Pons (tissue), 1 donor: ENCODE results near the gene PHLDA1.
A peak's percentile ranks its signal among the peaks of the same experiment; 100 is the strongest.

Experiments used
- DNase-seq: peaks from one replicate; pipeline ENCODE4 v3.0.0-alpha.2; 2016; ENCODE audit warnings: low spot score

PHLDA1 gene

GRCh38 chr12:76031414-76032042, at the start of gene PHLDA1:
TSS of gene PHLDA1 (minus strand) at chr12:76031776.
- peak; percentile 91 for DNase-seq

DNA sequence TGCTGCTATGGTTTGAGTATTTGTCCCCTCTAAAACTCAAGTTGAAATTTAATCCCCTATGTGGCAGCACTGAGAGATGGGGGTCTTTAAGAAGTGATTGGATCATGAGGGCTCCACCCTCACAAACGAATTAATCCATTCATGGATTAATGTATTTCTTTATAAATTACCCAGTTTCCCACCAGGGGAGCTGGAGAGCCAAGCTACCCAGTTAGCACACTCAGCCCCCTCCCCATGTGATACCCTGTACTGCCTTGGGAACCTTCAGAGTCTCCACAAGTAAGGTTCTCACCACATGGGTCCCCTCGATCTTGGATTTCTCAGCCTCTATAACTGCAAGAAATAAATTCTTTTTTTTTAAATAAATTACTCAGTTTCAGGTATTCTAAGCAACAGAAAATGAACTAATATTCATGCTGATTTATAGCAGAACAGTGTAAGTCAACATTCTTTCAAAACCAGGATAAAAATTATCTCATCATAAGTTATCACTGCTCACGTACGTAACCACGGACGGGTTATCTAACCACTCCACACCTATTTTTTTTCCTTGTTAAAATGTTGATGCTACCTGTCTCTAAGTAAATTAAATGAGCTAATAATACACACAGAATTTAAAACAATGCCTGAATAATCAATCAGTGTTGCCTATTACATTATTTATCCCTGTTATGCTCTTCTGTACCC, 49.3 kb upstream of the PHLDA1 start:
- DNase-seq, result no peak

DNA sequence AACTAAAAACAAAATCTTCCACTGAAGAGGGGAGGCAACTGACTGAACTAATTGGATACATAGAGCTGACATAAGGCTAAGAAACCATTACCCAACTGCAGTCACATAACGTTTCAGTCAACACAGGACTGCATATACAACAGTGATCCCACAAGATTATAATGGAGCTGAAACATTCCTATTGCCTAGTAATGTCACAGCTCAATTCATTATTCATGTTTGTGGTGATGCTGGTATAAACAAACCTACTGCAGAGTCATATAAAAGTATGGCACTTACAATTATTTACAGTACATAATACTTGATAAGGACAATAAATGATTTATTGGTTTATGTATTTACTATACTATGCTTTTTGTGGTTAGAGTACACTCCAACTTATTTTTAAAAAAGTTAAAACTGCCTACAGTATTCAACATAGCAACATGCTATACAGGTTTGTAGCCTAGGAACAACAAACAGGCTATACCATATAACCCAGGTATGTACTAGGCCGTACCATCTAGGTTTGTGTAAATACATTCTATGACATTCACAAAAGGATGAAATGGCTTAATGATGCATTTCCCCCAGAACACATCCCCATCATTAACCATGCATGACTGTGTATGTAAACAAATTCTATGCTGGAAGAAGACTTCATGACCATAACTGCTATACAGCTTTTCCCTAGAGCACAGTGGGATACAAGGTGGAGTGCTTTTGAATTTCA, 48.6 kb upstream of the PHLDA1 start:
- no peak for DNase-seq

GRCh38 chr12:76078748-76079147, 47.2 kb upstream of the PHLDA1 start:
- no peak for DNase-seq

DNA sequence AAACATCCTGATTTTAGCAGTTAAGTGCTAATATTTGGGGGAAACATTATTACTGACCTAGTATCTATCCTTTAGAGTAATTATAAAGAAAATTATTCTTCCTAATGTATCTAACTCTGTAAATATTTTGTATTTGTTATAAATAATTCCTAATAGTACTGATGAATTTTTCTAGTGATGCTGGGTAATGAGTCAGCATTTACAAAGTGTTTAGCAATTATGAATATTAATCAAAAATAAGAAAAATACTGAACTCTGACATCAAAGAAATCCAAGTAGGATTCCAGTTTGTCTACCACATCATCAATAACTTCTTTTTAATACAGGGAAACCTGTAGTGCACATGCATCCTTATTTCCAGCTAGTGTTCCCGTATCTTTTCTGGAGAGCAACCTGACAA, 43.9 kb upstream of the PHLDA1 start:
- no peak for DNase-seq

- DNase-seq, result no peak
Observed at GRCh38 chr12:76074701-76075336, 43.2 kb upstream of the PHLDA1 start.

- DNase-seq, result no peak
Observed at GRCh38 chr12:76073561-76073960, 42.0 kb upstream of the PHLDA1 start.

DNA sequence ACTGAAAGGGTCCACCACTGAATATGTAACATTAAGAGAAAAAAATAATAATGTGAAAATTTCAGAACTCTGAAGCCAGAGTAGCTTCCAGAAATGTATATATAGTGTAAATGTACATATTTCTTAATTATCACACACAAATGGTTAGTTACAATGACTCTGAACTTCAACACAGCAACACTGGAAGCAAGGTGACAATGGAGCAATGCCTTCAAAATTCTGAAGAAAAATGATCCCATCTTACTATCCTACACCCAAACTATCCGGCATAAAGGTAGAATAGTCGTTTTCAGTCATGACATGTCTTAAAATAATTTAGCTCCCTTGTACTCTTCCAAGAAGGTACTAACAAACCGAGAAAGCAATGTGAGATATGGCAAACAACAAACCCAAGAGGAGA, 41.0 kb upstream of the PHLDA1 start:
- DNase-seq, result no peak

GRCh38 chr12:76069339-76069738, 37.8 kb upstream of the PHLDA1 start:
- no peak for DNase-seq

- no peak for DNase-seq
Observed at GRCh38 chr12:76065917-76066316, 34.3 kb upstream of the PHLDA1 start.

GRCh38 chr12:76064904-76065303, 33.3 kb upstream of the PHLDA1 start:
- no peak for DNase-seq

GRCh38 chr12:76060111-76060510, 28.5 kb upstream of the PHLDA1 start:
- no peak for DNase-seq

GRCh38 chr12:76057326-76057725, 25.8 kb upstream of the PHLDA1 start:
- no peak for DNase-seq

- DNase-seq, result no peak
Observed at GRCh38 chr12:76055393-76055792, 23.8 kb upstream of the PHLDA1 start.

GRCh38 chr12:76049575-76050251, 18.1 kb upstream of the PHLDA1 start:
- no peak for DNase-seq

GRCh38 chr12:76047742-76048141, 16.2 kb upstream of the PHLDA1 start:
- DNase-seq, result no peak

DNA sequence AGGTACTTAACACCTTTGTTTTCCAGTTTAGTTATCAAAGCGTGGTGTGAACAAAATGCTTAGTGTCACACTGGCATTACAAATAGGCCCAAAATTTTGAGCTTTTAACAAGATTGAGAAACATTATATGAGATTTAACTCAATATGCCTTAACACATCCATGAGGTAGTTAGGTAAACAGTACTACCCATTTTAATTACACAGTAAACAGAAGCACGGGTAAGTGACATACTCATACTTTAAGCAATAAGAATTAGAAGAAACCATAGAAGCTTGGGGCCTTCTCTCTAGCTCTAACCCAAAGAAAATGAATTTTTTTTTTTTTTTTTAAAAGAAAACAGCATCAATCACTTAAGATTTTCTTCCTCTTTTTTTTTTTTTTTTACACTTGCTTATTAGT, 15.5 kb upstream of the PHLDA1 start:
- DNase-seq, result no peak

DNA sequence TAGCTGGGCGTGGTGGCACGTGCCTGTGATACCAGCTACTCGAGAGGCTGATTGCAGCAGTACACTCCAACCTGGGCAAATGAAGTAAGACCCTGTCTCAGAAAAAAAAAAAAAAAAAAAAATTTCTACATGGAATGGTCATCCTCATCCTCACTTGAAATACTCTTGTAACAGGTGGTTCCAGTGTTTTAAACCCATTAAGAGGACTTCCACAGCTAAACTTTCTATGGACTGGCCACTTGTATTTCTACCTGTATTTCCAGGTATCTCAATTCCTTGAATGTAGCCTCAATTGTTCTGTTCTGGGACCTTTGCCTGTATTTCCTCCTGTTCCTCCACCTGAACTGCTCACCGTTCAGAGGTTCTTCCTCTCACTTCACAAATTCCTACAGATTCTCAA, 11.8 kb upstream of the PHLDA1 start:
- no peak for DNase-seq

DNA sequence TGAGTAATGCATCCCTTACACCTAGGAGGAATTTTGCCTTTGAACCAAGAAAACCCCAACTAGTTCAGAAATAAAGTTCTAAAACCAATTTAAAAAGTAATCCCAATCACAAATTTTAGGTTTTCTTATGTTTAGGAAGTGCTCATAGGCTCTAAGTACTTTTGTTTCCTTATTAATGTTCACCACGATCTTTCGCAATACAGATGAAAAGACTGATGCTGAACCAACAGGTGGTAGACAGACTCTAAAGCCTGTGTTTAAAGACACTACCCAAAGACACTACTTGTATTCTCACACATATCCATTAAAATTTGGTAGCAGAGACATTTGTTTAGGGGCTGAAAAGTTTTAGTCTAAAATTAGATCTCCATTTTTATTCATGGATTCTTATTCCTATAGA, 10.6 kb upstream of the PHLDA1 start:
- no peak for DNase-seq

DNA sequence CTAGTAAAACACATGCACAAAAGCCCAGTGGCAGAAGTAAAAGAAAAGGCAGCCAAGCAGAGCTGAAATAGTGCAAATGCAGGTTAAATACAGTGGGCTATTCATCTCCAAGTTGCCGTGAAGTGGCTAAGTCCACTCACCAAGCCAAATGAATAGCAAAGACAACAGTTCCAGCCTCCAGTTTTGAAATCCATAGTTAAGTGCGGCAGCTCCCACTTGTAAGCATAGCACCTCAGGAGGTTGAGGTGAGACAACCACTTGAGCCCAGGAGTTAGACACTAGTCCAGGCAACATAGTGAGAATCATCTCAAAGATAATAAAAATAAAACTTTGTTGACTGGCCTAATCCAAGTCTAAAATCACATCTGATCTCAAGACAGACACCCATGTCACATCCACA, 9.8 kb upstream of the PHLDA1 start:
- no peak for DNase-seq

DNA sequence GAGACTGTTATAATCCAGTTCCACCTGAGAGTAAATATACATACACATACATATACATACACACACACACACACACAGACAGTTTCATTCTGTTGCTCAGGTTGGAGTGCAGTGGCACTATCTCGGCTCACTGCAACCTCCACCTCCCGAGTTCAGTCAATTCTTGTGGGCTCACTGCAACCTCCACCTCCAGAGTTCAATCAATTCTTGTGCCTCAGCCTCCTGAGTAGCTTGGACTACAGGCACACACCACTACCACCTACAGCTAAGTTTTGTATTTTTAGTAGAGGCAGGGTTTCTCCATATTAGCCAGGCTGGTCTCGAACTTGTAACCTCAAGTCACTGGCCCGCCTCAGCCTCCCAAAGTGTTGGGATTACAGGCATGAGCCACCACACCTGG, 8.9 kb upstream of the PHLDA1 start:
- no peak for DNase-seq

DNA sequence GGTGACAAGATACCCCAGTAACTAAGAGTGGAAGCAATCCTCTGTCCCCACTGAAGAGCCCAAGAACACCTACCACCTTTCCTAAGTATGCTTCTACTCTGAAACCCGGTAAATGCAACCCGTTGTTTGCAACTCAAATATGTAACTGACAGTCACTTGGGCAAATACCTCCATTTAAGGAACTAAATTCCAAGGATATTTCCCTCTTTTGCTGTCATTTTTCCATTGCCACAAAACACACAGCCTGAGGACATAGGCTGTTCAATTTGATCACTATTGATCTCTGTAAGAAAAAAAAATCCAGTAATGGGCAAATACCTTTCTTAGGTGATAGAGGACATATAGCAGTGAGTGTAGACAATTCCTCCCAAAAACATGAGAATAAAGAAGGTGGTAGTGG, 6.6 kb upstream of the PHLDA1 start:
- DNase-seq, result no peak
